Breast epithelium (tissue), 4 donors: Measurements from ENCODE around the gene BMAL1. TPM values are rescaled to one million over a fixed set of nuclear protein-coding genes. Genes with fewer than 3 reads are reported as not detected.

Experiments
- DNase-seq, 2 donors: peaks; one replicate each; pipeline ENCODE4 v3.0.0-alpha.2; 2019; ENCODE audit warnings: low spot score in 2 of 2
- H3K27ac ChIP-seq, 2 donors: fragments of 200-600 bp; sonication (generic) in 1 of 2; one replicate each; pipeline ENCODE4 v1.5.1; 2016 to 2019; ENCODE audit warnings: mild to moderate bottlenecking in 1 of 2
- H3K27me3 ChIP-seq, 2 donors: fragments of 200-600 bp; sonication (generic) in 1 of 2; one replicate each; pipeline versions ENCODE4 v1.5.1 to v1.6.0; 2017 to 2019; ENCODE audit warnings: control low read depth in 1 of 2, mild to moderate bottlenecking in 1 of 2
- H3K36me3 ChIP-seq: fragments of 200-600 bp; one replicate; pipeline ENCODE4 v1.5.1; 2019
- H3K4me1 ChIP-seq, 2 donors: fragments of 200-600 bp; sonication (generic); one replicate each; pipeline ENCODE4 v1.5.1; 2016 to 2019; ENCODE audit warnings: control low read depth in 1 of 2
- H3K4me3 ChIP-seq, 3 donors: fragments of 200-600 bp; sonication (generic); 1 replicate in 2 of 3; 2 replicates in 1 of 3; pipeline ENCODE4 v1.5.1; 2016 to 2019; ENCODE audit warnings: mild to moderate bottlenecking in 3 of 3, moderate library complexity in 2 of 3
- H3K9me3 ChIP-seq, 2 donors: fragments of 200-600 bp; sonication (generic) in 1 of 2; one replicate each; pipeline ENCODE4 v1.5.1; 2016 to 2019; ENCODE audit warnings: control low read depth in 1 of 2
- POLR2A ChIP-seq: fragments of 450-650 bp; IDR thresholded peaks from one replicate; pipeline ENCODE4 v1.6.1; 2016; ENCODE audit warnings: antibody characterized with exemption, mild to moderate bottlenecking, moderate library complexity
- POLR2AphosphoS5 ChIP-seq, 3 donors: sonication (generic); formaldehyde crosslinking; IDR thresholded peaks; one replicate each; pipeline ENCODE4 v1.6.1; 2017; ENCODE audit warnings: antibody characterized with exemption in 3 of 3
- intact Hi-C: fragments of 100-400 bp; cut with DNase I; formaldehyde crosslinking; loops from one replicate; pipeline ENCODE4 v1.15.1; 2023; ENCODE audit warnings: low total_unique reads
- total RNA-seq, 3 donors: library from RNA; depleted of rRNA; stranded (reverse); fragments of >200 nt; gene quantifications; one replicate each; pipeline ENCODE4 v1.1.0, GENCODE V29; 2016
- TF ChIP-seq, protein P1 (sequence below), 3 donors: fragments of 450-650 bp; IDR thresholded peaks; one replicate each; pipeline ENCODE4 v1.5.1; 2016 to 2017; ENCODE audit warnings: antibody characterized with exemption in 3 of 3, mild to moderate bottlenecking in 3 of 3, moderate library complexity in 3 of 3

The BMAL1 gene
- total RNA-seq, 3 donors from 2014 or later: 42.0 to 57.5 (median 48.8) TPM

DNA sequence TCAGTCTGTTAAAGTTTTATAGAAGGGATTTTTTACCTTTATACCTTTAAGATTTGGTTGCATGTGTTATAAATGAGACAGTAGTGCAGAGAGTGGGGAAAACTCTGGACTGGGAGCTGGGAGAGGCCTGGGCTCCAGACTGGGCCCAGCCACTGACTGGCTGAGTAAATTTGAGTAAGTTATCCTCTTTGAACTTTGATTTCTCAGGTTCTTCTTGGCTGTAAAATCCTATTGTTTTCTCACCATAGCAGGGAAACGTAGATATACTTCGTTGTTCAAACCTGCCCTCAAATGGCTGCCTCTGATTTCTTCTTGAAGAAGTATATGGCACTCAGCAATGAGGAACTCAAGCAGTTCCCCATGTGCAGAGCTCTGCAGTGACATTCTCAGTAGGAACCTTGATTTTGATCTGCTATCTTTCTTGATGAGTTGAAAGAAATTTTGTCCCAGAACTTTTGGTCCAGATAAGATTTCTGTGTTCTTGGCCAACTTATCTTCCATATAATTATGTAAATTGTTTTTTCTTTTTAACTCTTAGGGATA lies 8.8 kb downstream of the BMAL1 start:
- Histone ChIP-seq H3K27me3 (no peaks in the 10 kb centered on the region), H3K27ac (no peak overlapping the region), H3K9me3 (no peaks in the 10 kb centered on the region), H3K4me3 (no peak overlapping the region), H3K4me1 (no peaks in the 10 kb centered on the region), H3K36me3 (no peaks in the 10 kb centered on the region)
- TF ChIP-seq POLR2A (no peak), POLR2AphosphoS5 (IDR thresholded peaks at IDR 0.05) (no peak)
- TF ChIP-seq, protein P1, sequence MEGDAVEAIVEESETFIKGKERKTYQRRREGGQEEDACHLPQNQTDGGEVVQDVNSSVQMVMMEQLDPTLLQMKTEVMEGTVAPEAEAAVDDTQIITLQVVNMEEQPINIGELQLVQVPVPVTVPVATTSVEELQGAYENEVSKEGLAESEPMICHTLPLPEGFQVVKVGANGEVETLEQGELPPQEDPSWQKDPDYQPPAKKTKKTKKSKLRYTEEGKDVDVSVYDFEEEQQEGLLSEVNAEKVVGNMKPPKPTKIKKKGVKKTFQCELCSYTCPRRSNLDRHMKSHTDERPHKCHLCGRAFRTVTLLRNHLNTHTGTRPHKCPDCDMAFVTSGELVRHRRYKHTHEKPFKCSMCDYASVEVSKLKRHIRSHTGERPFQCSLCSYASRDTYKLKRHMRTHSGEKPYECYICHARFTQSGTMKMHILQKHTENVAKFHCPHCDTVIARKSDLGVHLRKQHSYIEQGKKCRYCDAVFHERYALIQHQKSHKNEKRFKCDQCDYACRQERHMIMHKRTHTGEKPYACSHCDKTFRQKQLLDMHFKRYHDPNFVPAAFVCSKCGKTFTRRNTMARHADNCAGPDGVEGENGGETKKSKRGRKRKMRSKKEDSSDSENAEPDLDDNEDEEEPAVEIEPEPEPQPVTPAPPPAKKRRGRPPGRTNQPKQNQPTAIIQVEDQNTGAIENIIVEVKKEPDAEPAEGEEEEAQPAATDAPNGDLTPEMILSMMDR (IDR thresholded peaks at IDR 0.05): no peak
- DNase-seq: no peak
- intact Hi-C loops: no loop called here

DNA sequence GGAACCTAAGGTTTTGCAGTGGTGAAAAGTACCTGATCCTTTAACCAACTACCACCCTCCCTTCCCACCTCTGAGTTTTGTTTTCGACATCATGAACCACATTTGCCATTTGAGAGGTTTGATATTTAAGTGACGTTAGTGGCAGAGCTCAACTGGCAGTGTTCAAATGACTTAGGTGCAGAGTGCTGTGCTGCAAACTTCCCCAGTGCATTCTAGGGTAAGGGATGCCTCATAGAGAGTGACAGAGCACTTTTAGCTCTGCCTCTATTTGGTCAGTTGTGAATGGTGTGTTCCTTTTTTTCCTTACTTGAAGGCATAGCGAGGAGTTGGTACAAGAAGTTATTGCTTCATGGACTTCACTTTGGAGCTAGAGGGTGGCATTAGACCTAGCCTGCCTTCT lies 9.4 kb downstream of the BMAL1 start:
- TF ChIP-seq POLR2A (no peak), POLR2AphosphoS5 (IDR thresholded peaks at IDR 0.05) (no peak)
- TF ChIP-seq, protein P1 (IDR thresholded peaks at IDR 0.05): no peak
- Histone ChIP-seq H3K9me3 (no peaks in the 10 kb centered on the region), H3K4me3 (no peak overlapping the region), H3K27ac (no peak overlapping the region), H3K27me3 (no peaks in the 10 kb centered on the region), H3K4me1 (no peaks in the 10 kb centered on the region), H3K36me3 (no peaks in the 10 kb centered on the region)
- intact Hi-C loops: no loop called here
- no peak for DNase-seq

DNA sequence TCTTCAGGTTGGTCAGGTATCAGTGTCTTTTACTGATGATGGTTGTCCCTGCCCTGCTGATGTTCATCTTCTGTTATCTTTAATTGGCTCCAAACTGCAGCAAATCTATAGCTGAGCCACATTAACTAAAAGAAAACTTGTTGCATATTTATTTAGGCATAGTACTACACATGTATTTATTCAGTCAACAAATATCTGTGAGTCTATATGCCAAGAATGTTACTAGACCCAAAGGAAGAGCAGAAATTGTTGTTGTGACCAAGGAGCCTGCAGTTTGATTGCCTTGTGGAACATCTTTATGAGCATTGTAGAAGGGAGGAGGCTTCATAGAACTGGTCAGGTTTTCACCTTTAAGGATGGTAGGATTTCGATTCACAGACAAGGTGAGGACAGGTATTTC lies 10.1 kb downstream of the BMAL1 start:
- Histone ChIP-seq H3K36me3 (no peaks in the 10 kb centered on the region), H3K9me3 (no peaks in the 10 kb centered on the region), H3K27me3 (no peaks in the 10 kb centered on the region), H3K27ac (no peak overlapping the region), H3K4me1 (no peaks in the 10 kb centered on the region), H3K4me3 (no peak overlapping the region)
- intact Hi-C loops: no loop called here
- no peak for TF ChIP-seq POLR2A
- TF ChIP-seq, protein P1 (IDR thresholded peaks at IDR 0.05): no peak
- no peak for TF ChIP-seq POLR2AphosphoS5 (IDR thresholded peaks at IDR 0.05)
- DNase-seq: no peak

DNA sequence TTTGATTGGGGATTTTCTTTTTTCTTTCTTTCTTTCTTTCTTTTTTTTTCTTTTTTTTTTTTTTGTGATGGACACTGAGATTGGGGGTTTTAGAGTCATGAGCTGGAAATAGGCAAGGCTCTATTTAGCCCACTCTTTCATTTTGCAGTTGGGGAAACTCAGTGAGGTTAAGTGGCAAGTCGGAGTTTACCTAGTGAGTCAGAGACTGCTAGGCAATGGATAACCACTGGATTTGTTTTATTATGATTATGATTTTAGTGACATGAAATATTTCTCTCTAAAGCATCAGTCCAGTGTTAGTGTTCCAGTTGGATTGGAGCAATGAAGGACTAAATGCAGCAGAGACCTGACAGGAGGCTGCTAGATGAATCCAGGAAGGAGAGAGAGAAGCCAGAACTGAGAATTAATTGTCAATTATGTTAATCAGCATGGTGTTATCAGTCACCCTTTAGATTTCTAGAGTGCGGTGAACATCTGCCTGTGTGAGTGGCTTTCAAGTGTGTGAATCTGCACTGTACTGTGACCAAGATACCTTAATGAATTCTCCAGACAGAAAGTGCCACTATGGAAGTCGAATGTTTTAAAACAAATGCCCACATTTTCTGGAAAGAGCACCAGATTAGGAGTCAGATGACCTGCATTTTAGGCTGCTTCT lies 10.9 kb downstream of the BMAL1 start:
- Histone ChIP-seq H3K27me3 (no peaks in the 10 kb centered on the region), H3K27ac (no peak overlapping the region), H3K9me3 (no peaks in the 10 kb centered on the region), H3K36me3 (no peaks in the 10 kb centered on the region), H3K4me1 (no peaks in the 10 kb centered on the region), H3K4me3 (no peak overlapping the region)
- no peak for TF ChIP-seq POLR2A
- TF ChIP-seq, protein P1 (IDR thresholded peaks at IDR 0.05): no peak
- no peak for TF ChIP-seq POLR2AphosphoS5 (IDR thresholded peaks at IDR 0.05)
- intact Hi-C loops: no loop called here
- no peak for DNase-seq

DNA sequence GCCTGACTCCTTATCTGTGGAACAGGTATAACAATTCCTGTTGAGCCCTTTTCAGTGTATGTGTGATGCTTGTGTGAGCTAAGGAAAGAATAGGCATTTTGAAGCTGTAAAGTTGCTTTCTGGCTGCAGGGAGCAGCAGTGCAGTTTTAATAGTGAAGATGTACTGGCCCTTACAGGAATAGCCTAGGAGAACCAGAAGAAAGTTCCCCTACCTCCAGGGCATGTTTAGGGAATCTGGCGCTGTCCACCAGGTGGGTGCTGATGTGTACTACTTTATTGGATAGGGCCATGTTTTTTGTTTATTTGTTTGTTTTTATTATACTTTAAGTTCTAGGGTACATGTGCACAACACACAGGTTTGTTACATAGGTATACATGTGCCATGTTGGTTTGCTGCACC lies 11.5 kb downstream of the BMAL1 start:
- intact Hi-C loops: no loop called here
- Histone ChIP-seq H3K9me3 (no peaks in the 10 kb centered on the region), H3K4me1 (no peaks in the 10 kb centered on the region), H3K36me3 (no peaks in the 10 kb centered on the region), H3K4me3 (no peak overlapping the region), H3K27me3 (no peaks in the 10 kb centered on the region), H3K27ac (no peak overlapping the region)
- DNase-seq: no peak
- TF ChIP-seq POLR2AphosphoS5 (IDR thresholded peaks at IDR 0.05): no peak
- TF ChIP-seq POLR2A: no peak
- TF ChIP-seq, protein P1 (IDR thresholded peaks at IDR 0.05): no peak
